Umbilical cord (tissue), 2 donors: Measurements from ENCODE around the gene ACAT2. TPM values are rescaled to one million over a fixed set of nuclear protein-coding genes. Genes with fewer than 3 reads are reported as not detected.
A peak's percentile ranks its signal among the peaks of the same experiment; 100 is the strongest.
"Not testable (repeated sequence)": the region's sequence is repeated elsewhere in the genome, so short reads cannot be mapped to it uniquely, and the experiment has no call there.

Experiments
- DNase-seq: peaks from one replicate; pipeline ENCODE4 v3.0.0-alpha.2; 2015; ENCODE audit warnings: low spot score
- total RNA-seq: library from RNA; depleted of rRNA; stranded (reverse); fragments of >200 nt; gene quantifications from one replicate; pipeline ENCODE4 v1.2.3, GENCODE V29; 2014; ENCODE audit warnings: low replicate concordance; ENCODE audit not compliant: insufficient read depth

The ACAT2 gene
- total RNA-seq, 1 donor from 2014 or later: 26.5 TPM

- no peak for DNase-seq
Observed at GRCh38 chr6:159769470-159769869, 7.6 kb downstream of the ACAT2 start.

- DNase-seq: no peak
Observed at GRCh38 chr6:159772196-159772595, 10.4 kb downstream of the ACAT2 start.

GRCh38 chr6:159777240-159777904 lies 15.5 kb downstream of the ACAT2 start:
- DNase-seq: no peak

GRCh38 chr6:159778131-159778530 lies 16.3 kb downstream of the ACAT2 start:
- no peak for DNase-seq

GRCh38 chr6:159778542-159779103 lies 16.8 kb downstream of the ACAT2 start:
- no peak for DNase-seq

GRCh38 chr6:159788276-159788675 lies 26.4 kb downstream of the ACAT2 start:
- DNase-seq: no peak

GRCh38 chr6:159788753-159789376 lies 27.0 kb downstream of the ACAT2 start:
- DNase-seq: peak; percentile 23

GRCh38 chr6:159789377-159790148 lies 27.7 kb downstream of the ACAT2 start, which contains the start of gene TCP1:
Gene TCP1, minus strand, starts transcription at chr6:159789602. Its CDS starts 134 bp downstream, at chr6:159789468.
- DNase-seq: peak; percentile 100

GRCh38 chr6:159790149-159790955 lies 28.5 kb downstream of the ACAT2 start, which contains the start of gene MRPL18:
Gene MRPL18, plus strand, starts transcription at chr6:159790467. Its CDS starts 121 bp downstream, at chr6:159790588.
- peak; percentile 99 for DNase-seq

- no peak for DNase-seq
Observed at GRCh38 chr6:159790956-159791598, 29.2 kb downstream of the ACAT2 start.

GRCh38 chr6:159794976-159795375 lies 33.1 kb downstream of the ACAT2 start:
- DNase-seq: not testable (repeated sequence)

- DNase-seq: no peak
Observed at GRCh38 chr6:159797554-159797953, 35.7 kb downstream of the ACAT2 start.

GRCh38 chr6:159800141-159800865 lies 38.5 kb downstream of the ACAT2 start, which contains the start of gene PNLDC1:
Gene PNLDC1, plus strand, starts transcription at chr6:159800276. Its CDS starts 32 bp downstream, at chr6:159800308.
- DNase-seq: no peak

- no peak for DNase-seq
Observed at GRCh38 chr6:159801935-159802334, 40.1 kb downstream of the ACAT2 start.

GRCh38 chr6:159804504-159804903 lies 42.7 kb downstream of the ACAT2 start:
- DNase-seq: no peak

GRCh38 chr6:159805440-159806020 lies 43.7 kb downstream of the ACAT2 start:
- DNase-seq: peak; percentile 28

- no peak for DNase-seq
Observed at GRCh38 chr6:159806021-159806458, 44.2 kb downstream of the ACAT2 start.

- DNase-seq: no peak
Observed at GRCh38 chr6:159807150-159807858, 45.5 kb downstream of the ACAT2 start.

- no peak for DNase-seq
Observed at GRCh38 chr6:159808647-159809046, 46.8 kb downstream of the ACAT2 start.
